Choroid plexus epithelial cell (primary cell): ENCODE data around the gene MAP7.

Source experiments
- DNase-seq: peaks from one replicate; pipeline ENCODE4 v3.0.0-alpha.2; 2010; ENCODE audit warnings: low read depth
- H3K4me3 ChIP-seq: 2 replicates; pipeline ENCODE4 v1.5.1; 2011; ENCODE audit warnings: low read depth, mild to moderate bottlenecking, control low read depth, low read length, moderate library complexity
- TF ChIP-seq, protein P1 (sequence below): conservative IDR thresholded peaks from 2 replicates; pipeline ENCODE4 v1.5.1; 2011; ENCODE audit warnings: low read depth, mild to moderate bottlenecking, control low read depth, inconsistent platforms, low read length, moderate library complexity

The MAP7 gene

DNA sequence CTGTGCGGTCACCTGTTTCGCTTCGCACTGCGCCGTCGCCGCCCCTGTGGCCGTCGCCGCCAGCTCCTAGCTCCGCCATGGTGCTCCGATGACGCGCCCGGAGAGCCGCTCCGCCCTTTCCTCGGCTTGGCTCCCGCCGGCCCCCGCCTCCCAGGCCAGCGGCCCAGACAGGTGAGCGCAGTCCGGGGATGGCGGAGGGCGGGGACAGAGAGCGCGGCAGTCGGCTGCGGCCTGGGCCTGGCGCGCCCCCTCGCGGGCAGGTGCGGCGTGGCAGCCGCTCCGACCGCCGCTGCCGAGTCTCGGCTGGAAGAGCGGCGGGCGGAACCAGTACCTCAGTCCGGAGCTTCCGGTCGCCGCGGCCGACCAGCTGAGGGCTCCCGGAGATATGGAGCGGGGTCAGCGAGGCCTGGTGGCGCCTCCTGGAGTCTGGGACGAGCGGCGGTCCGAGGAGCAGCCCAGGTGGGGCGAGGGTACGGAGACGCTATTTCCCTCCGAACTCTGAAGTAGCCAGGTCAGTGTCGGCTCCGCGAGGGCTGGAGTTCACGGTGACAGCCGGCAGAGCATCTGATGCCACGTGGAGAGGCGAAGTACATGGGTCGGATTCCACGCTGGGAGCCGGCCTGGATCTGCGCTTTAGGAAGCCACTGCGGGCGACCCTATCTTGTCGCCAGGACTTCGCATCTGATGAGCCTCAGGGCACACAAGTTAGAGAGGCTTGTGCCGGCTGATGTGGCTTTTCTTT lies at the start of gene MAP7:
TSS of gene MAP7 (minus strand) at position 93 of the 742 bp plus-strand sequence. CDS start at position 79, 14 bp downstream.
- DNase-seq, result no peak
- H3K4me3 ChIP-seq, result peak within 1 kb of the TSS; percentile 63
- TF ChIP-seq, protein P1, sequence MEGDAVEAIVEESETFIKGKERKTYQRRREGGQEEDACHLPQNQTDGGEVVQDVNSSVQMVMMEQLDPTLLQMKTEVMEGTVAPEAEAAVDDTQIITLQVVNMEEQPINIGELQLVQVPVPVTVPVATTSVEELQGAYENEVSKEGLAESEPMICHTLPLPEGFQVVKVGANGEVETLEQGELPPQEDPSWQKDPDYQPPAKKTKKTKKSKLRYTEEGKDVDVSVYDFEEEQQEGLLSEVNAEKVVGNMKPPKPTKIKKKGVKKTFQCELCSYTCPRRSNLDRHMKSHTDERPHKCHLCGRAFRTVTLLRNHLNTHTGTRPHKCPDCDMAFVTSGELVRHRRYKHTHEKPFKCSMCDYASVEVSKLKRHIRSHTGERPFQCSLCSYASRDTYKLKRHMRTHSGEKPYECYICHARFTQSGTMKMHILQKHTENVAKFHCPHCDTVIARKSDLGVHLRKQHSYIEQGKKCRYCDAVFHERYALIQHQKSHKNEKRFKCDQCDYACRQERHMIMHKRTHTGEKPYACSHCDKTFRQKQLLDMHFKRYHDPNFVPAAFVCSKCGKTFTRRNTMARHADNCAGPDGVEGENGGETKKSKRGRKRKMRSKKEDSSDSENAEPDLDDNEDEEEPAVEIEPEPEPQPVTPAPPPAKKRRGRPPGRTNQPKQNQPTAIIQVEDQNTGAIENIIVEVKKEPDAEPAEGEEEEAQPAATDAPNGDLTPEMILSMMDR, result peak; percentile 40

DNA sequence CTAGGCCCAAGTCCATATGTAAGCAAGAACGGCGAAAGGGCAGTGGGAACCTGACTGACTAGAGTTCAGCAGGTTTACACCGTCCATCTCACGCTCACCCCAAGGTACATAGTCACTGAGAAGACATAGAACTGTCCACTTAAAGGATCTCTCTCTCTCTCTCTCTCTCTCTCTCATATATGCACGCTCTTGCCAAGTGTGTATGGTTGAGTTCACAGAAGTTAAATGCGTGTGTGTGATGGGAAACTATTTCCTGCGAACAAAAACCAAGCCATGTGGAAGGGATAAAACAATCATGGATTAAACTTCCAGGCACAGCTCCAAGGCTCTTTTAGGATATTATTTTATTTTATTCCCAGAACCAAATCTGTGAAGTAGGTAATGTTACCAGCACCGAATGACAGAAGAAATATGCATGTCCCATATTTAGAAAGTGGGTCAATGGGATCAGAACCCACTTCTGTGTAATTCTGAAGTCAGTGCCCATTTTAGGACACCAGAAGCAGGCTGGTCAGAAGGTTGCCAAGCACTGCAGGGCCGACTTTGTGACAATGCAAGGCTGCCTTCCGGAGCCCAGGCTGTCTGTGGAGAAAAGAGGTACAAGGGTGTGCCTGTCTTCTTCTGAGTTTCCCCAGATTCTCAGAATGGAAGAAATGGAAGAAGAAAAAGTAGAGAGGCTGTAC lies 49.2 kb upstream of the MAP7 start:
- TF ChIP-seq, protein P1, result no peak
- DNase-seq, result no peak
- H3K4me3 ChIP-seq, result no peak overlapping the region

DNA sequence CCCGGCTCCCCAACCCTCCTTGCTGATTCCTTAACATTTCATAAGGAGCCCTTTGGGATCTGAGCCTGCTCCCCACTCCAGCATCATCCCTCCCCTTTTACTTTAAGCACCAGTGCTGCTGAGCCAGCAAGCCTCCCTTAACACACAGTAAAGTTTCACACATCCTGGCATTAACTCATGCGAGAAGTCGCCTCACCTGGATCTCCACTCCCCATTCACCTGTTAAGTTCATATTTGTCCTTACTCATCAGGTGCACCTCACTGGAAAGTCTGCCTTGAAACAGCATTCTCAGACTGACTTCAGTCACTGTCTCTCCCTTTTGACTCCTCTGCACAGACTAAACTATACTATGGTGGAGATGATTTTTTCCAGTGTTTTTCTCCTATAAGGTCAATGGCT lies 47.8 kb upstream of the MAP7 start:
- DNase-seq, result no peak
- TF ChIP-seq, protein P1, result no peak
- no peak overlapping the region for H3K4me3 ChIP-seq

DNA sequence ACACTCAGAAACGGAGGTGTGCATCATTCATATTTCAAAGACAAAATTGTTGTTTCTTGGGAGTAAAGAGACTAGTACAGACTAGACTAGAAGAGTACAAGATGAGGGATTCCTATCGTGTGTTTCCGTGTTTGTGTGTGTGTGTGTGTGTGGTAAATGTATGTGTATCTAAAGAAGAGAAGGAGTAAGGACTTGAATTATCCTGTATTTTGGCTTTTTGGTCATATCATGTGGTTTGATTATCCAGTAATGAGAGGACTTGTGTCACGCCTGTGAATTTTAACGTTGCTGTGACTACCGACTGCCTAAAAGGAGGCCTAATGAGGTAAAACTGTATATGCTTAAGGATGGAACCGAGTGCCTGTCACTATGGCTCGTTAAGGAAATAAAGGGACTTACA lies 44.4 kb upstream of the MAP7 start:
- H3K4me3 ChIP-seq, result no peak overlapping the region
- TF ChIP-seq, protein P1, result no peak
- DNase-seq, result no peak

DNA sequence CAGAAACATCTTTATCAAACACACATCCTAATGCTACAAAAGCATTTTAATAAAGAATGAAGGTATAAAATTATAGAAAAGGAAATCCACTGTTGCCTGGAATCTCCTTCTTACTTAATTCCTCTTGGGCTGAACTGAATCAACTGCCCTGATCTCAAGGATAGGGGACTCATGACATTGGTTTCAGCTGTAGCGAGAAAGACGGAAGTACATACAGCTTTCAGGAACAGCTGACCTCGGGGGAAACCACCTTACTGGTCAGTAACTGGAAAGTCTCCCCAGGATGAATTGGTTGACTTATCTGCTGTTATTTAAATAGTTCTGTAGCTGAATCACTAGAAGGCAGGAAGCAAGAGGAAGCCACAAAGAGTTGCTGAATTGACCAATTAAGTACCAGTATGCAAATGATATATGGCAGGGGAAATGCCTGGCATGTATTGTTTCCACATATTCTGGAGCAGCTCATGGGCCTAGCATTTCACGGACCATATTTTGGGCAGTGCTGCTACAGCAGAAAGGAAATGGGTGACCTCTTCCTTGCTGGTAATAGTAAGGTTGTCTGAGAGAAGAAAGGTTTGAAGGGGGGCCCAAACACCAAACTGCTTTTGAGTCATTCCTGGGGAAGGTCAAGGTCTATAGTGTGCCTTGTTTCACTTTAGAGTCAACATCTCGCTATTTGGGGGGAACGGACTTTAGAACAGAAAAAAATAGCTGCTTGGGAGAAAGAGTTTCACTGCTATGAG lies 43.7 kb upstream of the MAP7 start:
- DNase-seq, result peak; percentile 100
- TF ChIP-seq, protein P1, result no peak

DNA sequence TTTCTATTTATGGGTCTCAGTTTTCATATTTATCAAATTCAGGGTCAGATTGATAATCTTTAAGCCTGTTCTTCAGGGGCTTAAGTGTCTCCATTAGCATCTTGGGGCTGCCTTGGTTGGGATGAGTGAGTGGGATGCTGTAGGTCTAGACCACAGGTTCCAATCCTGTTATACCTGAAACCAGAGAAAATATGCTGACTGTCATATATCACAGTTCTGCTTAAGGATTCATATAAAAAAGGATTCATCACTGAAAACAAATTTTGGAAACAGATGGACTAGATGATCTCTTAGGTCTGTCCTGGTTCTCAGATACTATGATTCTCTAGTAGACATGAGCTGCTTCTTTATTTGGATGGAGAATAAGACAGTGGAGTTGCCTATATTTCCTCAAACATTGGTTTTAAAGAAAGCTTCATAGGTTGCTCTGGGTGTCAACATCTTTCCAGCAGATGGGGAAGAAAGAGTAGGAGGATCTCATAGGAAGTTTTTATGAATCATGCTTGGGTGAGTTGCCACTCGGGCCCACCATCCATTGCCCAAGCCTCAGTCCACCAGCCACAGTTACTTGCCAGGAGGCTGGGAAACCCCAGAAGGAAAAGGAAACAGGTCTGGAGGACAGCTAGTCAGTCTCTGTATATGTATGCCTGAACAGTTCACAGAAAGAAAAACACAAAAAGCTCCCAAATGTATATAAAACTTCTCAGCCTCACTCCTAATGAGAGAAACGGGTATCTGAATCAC lies 42.9 kb upstream of the MAP7 start:
- TF ChIP-seq, protein P1, result no peak
- DNase-seq, result peak; percentile 69
- H3K4me3 ChIP-seq, result no peak overlapping the region

More for the DNA sequence above, 43.7 kb upstream of the MAP7 start:
- no peak overlapping the region for H3K4me3 ChIP-seq
